BLaER1 (cell line): ENCODE measurements around the gene SLC30A1.

Experiments used
- H3K27ac ChIP-seq: shearing (Covaris generic); formaldehyde crosslinking; 2 replicates; pipeline ENCODE4 v1.8.1; 2022
- H3K27me3 ChIP-seq: shearing (Covaris generic); formaldehyde crosslinking; 2 replicates; pipeline ENCODE4 v1.8.1; 2022
- H3K36me3 ChIP-seq: shearing (Covaris generic); formaldehyde crosslinking; 2 replicates; pipeline ENCODE4 v1.8.1; 2022
- H3K4me1 ChIP-seq: shearing (Covaris generic); formaldehyde crosslinking; 2 replicates; pipeline ENCODE4 v1.8.1; 2022
- H3K4me2 ChIP-seq: shearing (Covaris generic); formaldehyde crosslinking; 2 replicates; pipeline ENCODE4 v1.8.1; 2022
- H3K4me3 ChIP-seq: shearing (Covaris generic); formaldehyde crosslinking; 2 replicates; pipeline ENCODE4 v1.8.1; 2022
- H3K9ac ChIP-seq: shearing (Covaris generic); formaldehyde crosslinking; 2 replicates; pipeline ENCODE4 v1.8.1; 2022
- H3K9me3 ChIP-seq: shearing (Covaris generic); formaldehyde crosslinking; 2 replicates; pipeline ENCODE4 v1.8.1; 2022
- H4K20me1 ChIP-seq: shearing (Covaris generic); formaldehyde crosslinking; 2 replicates; pipeline ENCODE4 v1.8.1; 2022
- Cebpa-rat ChIP-seq: shearing (Covaris generic); IDR thresholded peaks from 2 replicates; pipeline ENCODE4 v1.8.1; 2022

SLC30A1 gene

GRCh38 chr1:211601159-211601558, 22.2 kb upstream of the SLC30A1 start:
- H3K4me3 ChIP-seq, result no peak overlapping the region
- no peaks in the 10 kb centered on the region for H4K20me1 ChIP-seq
- H3K27me3 ChIP-seq, result no peaks in the 10 kb centered on the region
- H3K4me2 ChIP-seq, result no peak overlapping the region
- no peaks in the 10 kb centered on the region for H3K9me3 ChIP-seq
- no peaks in the 10 kb centered on the region for H3K36me3 ChIP-seq
- H3K9ac ChIP-seq, result no peak overlapping the region
- TF ChIP-seq Cebpa-rat, result no peak
- peaks cover 5% of the 10 kb centered on the region; the same call in 1 of the 2 replicates for H3K4me1 ChIP-seq
- no peak overlapping the region for H3K27ac ChIP-seq

- H3K4me3 ChIP-seq, result no peak overlapping the region
- peaks cover 5% of the 10 kb centered on the region; the same call in 1 of the 2 replicates for H3K4me1 ChIP-seq
- H3K27me3 ChIP-seq, result no peaks in the 10 kb centered on the region
- no peak overlapping the region for H3K9ac ChIP-seq
- H3K27ac ChIP-seq, result no peak overlapping the region
- H3K36me3 ChIP-seq, result no peaks in the 10 kb centered on the region
- H3K4me2 ChIP-seq, result no peak overlapping the region
- no peaks in the 10 kb centered on the region for H3K9me3 ChIP-seq
- TF ChIP-seq Cebpa-rat, result no peak
- H4K20me1 ChIP-seq, result no peaks in the 10 kb centered on the region
These were observed 20.3 kb upstream of the SLC30A1 start for GRCh38 chr1:211599250-211599649.

GRCh38 chr1:211598514-211598913, 19.6 kb upstream of the SLC30A1 start:
- H3K4me2 ChIP-seq, result no peak overlapping the region
- TF ChIP-seq Cebpa-rat, result no peak
- H3K4me1 ChIP-seq, result peaks cover 5% of the 10 kb centered on the region; the same call in 1 of the 2 replicates
- no peaks in the 10 kb centered on the region for H3K9me3 ChIP-seq
- no peaks in the 10 kb centered on the region for H4K20me1 ChIP-seq
- no peaks in the 10 kb centered on the region for H3K36me3 ChIP-seq
- H3K4me3 ChIP-seq, result no peak overlapping the region
- H3K27ac ChIP-seq, result no peak overlapping the region
- H3K27me3 ChIP-seq, result no peaks in the 10 kb centered on the region
- no peak overlapping the region for H3K9ac ChIP-seq

- Histone ChIP-seq H4K20me1 (no peaks in the 10 kb centered on the region), H3K36me3 (no peaks in the 10 kb centered on the region), H3K4me2 (no peak overlapping the region), H3K9me3 (no peaks in the 10 kb centered on the region), H3K4me3 (no peak overlapping the region), H3K27me3 (no peaks in the 10 kb centered on the region), H3K27ac (no peak overlapping the region), H3K9ac (no peak overlapping the region), H3K4me1 (peaks cover 5% of the 10 kb centered on the region; the same call in 1 of the 2 replicates)
- no peak for TF ChIP-seq Cebpa-rat
These were observed 17.6 kb upstream of the SLC30A1 start for GRCh38 chr1:211596418-211597181.

- no peak for TF ChIP-seq Cebpa-rat
- Histone ChIP-seq H3K4me3 (no peak overlapping the region), H3K9me3 (no peaks in the 10 kb centered on the region), H4K20me1 (no peaks in the 10 kb centered on the region), H3K4me1 (peaks cover 13% of the 10 kb centered on the region), H3K36me3 (no peaks in the 10 kb centered on the region), H3K9ac (no peak overlapping the region), H3K27ac (no peak overlapping the region), H3K27me3 (no peaks in the 10 kb centered on the region), H3K4me2 (no peak overlapping the region)
These were observed 16.5 kb upstream of the SLC30A1 start for GRCh38 chr1:211595419-211595818.

GRCh38 chr1:211591980-211592493, 13.1 kb upstream of the SLC30A1 start:
- H3K4me2 ChIP-seq, result no peak overlapping the region
- no peak overlapping the region for H3K9ac ChIP-seq
- H3K27ac ChIP-seq, result no peak overlapping the region

GRCh38 chr1:211589782-211590721, 11.1 kb upstream of the SLC30A1 start:
- peak overlapping the region; percentile 5; the same call in 1 of the 2 replicates for H3K27ac ChIP-seq
- H3K27me3 ChIP-seq, result no peaks in the 10 kb centered on the region
- peak; percentile 99 for TF ChIP-seq Cebpa-rat
- H3K4me1 ChIP-seq, result peaks cover 20% of the 10 kb centered on the region
- no peaks in the 10 kb centered on the region for H4K20me1 ChIP-seq
- H3K36me3 ChIP-seq, result no peaks in the 10 kb centered on the region
- peak overlapping the region; percentile 37 for H3K4me2 ChIP-seq
- no peak overlapping the region for H3K4me3 ChIP-seq
- H3K9ac ChIP-seq, result no peak overlapping the region
- H3K9me3 ChIP-seq, result no peaks in the 10 kb centered on the region

More at GRCh38 chr1:211591980-211592493, 13.1 kb upstream of the SLC30A1 start:
- TF ChIP-seq Cebpa-rat, result no peak
- Histone ChIP-seq H3K4me3 (no peak overlapping the region), H3K9me3 (no peaks in the 10 kb centered on the region), H3K4me1 (peaks cover 20% of the 10 kb centered on the region), H4K20me1 (no peaks in the 10 kb centered on the region), H3K36me3 (no peaks in the 10 kb centered on the region), H3K27me3 (no peaks in the 10 kb centered on the region)

GRCh38 chr1:211588711-211589110, 9.8 kb upstream of the SLC30A1 start:
- H3K9me3 ChIP-seq, result no peaks in the 10 kb centered on the region
- H4K20me1 ChIP-seq, result no peaks in the 10 kb centered on the region
- no peak overlapping the region for H3K9ac ChIP-seq
- peaks cover 20% of the 10 kb centered on the region for H3K4me1 ChIP-seq
- H3K27ac ChIP-seq, result no peak overlapping the region
- no peak overlapping the region for H3K4me2 ChIP-seq
- H3K4me3 ChIP-seq, result no peak overlapping the region
- no peaks in the 10 kb centered on the region for H3K27me3 ChIP-seq
- H3K36me3 ChIP-seq, result no peaks in the 10 kb centered on the region
- no peak for TF ChIP-seq Cebpa-rat

GRCh38 chr1:211587123-211587522, 8.2 kb upstream of the SLC30A1 start:
- Histone ChIP-seq H3K27ac (no peak overlapping the region), H4K20me1 (no peaks in the 10 kb centered on the region), H3K9me3 (no peaks in the 10 kb centered on the region), H3K27me3 (no peaks in the 10 kb centered on the region), H3K9ac (no peak overlapping the region), H3K4me1 (peaks cover 27% of the 10 kb centered on the region), H3K36me3 (no peaks in the 10 kb centered on the region), H3K4me3 (no peak overlapping the region), H3K4me2 (no peak overlapping the region)
- no peak for TF ChIP-seq Cebpa-rat
